H1 (cell line): Measurements from ENCODE around the gene DLST. TPM values are rescaled to one million over a fixed set of nuclear protein-coding genes. Genes with fewer than 3 reads are reported as not detected.

Experiments
- CTCF ChIA-PET: fragments of 300-600 bp; sonication (Branson Sonifier 250); formaldehyde crosslinking; loops from one replicate; lab custom pipeline; 2021; ENCODE audit not compliant: partially characterized antibody; lab: Charles Lee
- POLR2A ChIA-PET: fragments of 300-600 bp; sonication (Branson Sonifier 250); formaldehyde crosslinking; loops from one replicate; lab custom pipeline; 2021; ENCODE audit warnings: inconsistent platforms; ENCODE audit not compliant: partially characterized antibody; lab: Charles Lee
- DNase-seq, 2 experiments: peaks; one replicate each; pipeline versions ENCODE4 v3.0.0 to v3.0.0-alpha.2; 2010 to 2022; ENCODE audit warnings: low spot score in 2 of 2, low read depth in 1 of 2, mixed read lengths in 1 of 2
- FAIRE-seq: peaks from 2 replicates; lab custom pipeline; 2011; peaks lifted over from hg19 to GRCh38; lab: Jason Lieb, UNC
- H2AFZ ChIP-seq: 2 replicates; pipeline ENCODE4 v1.8.1; 2012; ENCODE audit warnings: low read length, inconsistent platforms
- H2AK5ac ChIP-seq: 2 replicates; pipeline ENCODE4 v1.6.1; 2013; ENCODE audit warnings: low read depth, low read length
- H2BK120ac ChIP-seq: replicated peaks from 2 replicates; pipeline ENCODE3; 2013; ENCODE audit warnings: low read depth, low read length, inconsistent platforms
- H2BK12ac ChIP-seq: 2 replicates; pipeline ENCODE4 v1.6.1; 2013; ENCODE audit warnings: low read depth, low read length
- H2BK15ac ChIP-seq: 2 replicates; pipeline ENCODE4 v1.6.1; 2013; ENCODE audit warnings: low read length
- H2BK20ac ChIP-seq: 2 replicates; pipeline ENCODE4 v1.6.1; 2013; ENCODE audit warnings: low read length
- H2BK5ac ChIP-seq: 2 replicates; pipeline ENCODE4 v1.6.1; 2013; ENCODE audit warnings: low read depth, low read length
- H3K14ac ChIP-seq: 2 replicates; pipeline ENCODE4 v1.6.1; 2013; ENCODE audit warnings: inconsistent platforms; ENCODE audit not compliant: insufficient read length
- H3K18ac ChIP-seq: 2 replicates; pipeline ENCODE4 v1.6.1; 2013; ENCODE audit warnings: low read length; ENCODE audit errors: extremely low read depth
- H3K23ac ChIP-seq: 2 replicates; pipeline ENCODE4 v1.6.1; 2013; ENCODE audit warnings: inconsistent platforms; ENCODE audit not compliant: insufficient read length
- H3K23me2 ChIP-seq: 2 replicates; pipeline ENCODE4 v1.6.1; 2013; ENCODE audit warnings: low read depth, low read length
- H3K27ac ChIP-seq: 2 replicates; pipeline ENCODE4 v1.6.1; 2011; ENCODE audit warnings: low read depth, low read length, inconsistent platforms
- H3K27me3 ChIP-seq, 4 experiments: replicated peaks in 1 of 4; 1 replicate in 1 of 4; 2 replicates in 3 of 4; pipeline versions ENCODE4 v1.6.1 to v1.8.1; 2011 to 2013; ENCODE audit warnings: low read length in 3 of 4, mild to moderate bottlenecking in 3 of 4, inconsistent platforms in 2 of 4, mixed read lengths in 2 of 4, moderate library complexity in 1 of 4; ENCODE audit not compliant: control insufficient read depth in 3 of 4, insufficient read depth in 3 of 4; ENCODE audit errors: extremely low read depth in 1 of 4
- H3K36me3 ChIP-seq, 4 experiments: 2 replicates each; pipeline versions ENCODE4 v1.6.1 to v1.8.1; 2011 to 2013; ENCODE audit warnings: mild to moderate bottlenecking in 4 of 4, low read length in 3 of 4, moderate library complexity in 2 of 4, control low read depth in 1 of 4, inconsistent platforms in 1 of 4; ENCODE audit not compliant: insufficient read depth in 4 of 4, control insufficient read depth in 2 of 4
- H3K4ac ChIP-seq: replicated peaks from 2 replicates; pipeline ENCODE3; 2013; ENCODE audit warnings: low read length, low read depth, mixed read lengths, inconsistent platforms; ENCODE audit not compliant: insufficient read length
- H3K4me1 ChIP-seq, 4 experiments: replicated peaks in 1 of 4; 1 replicate in 1 of 4; 2 replicates in 3 of 4; pipeline versions ENCODE4 v1.6.1 to v1.8.1; 2011 to 2013; ENCODE audit warnings: low read length in 3 of 4, inconsistent platforms in 2 of 4, mixed read lengths in 1 of 4; ENCODE audit not compliant: insufficient read depth in 4 of 4, control insufficient read depth in 3 of 4
- H3K4me2 ChIP-seq, 2 experiments: 2 replicates each; pipeline versions ENCODE4 v1.6.1 to v1.8.1; 2011 to 2013; ENCODE audit warnings: low read depth in 2 of 2, low read length in 2 of 2, control low read depth in 1 of 2, inconsistent platforms in 1 of 2, mild to moderate bottlenecking in 1 of 2; ENCODE audit not compliant: insufficient read depth in 1 of 2
- H3K4me3 ChIP-seq, 4 experiments: fragments of 200-600, 300-600 bp in 1 of 4; sonication (generic), shearing (Covaris generic), sonication (Bioruptor Twin) in 1 of 4; 2 replicates each; pipeline versions ENCODE4 v1.5.1 to v1.8.1; 2011 to 2016; ENCODE audit warnings: low read length in 4 of 4, low read depth in 3 of 4, control low read depth in 2 of 4, inconsistent platforms in 2 of 4, mild to moderate bottlenecking in 2 of 4, mixed read lengths in 1 of 4, moderate library complexity in 1 of 4; ENCODE audit not compliant: insufficient read depth in 2 of 4; ENCODE audit errors: extremely low read depth in 1 of 4
- H3K56ac ChIP-seq: replicated peaks from 2 replicates; pipeline ENCODE3; 2013; ENCODE audit warnings: low read depth, mild to moderate bottlenecking, mixed read lengths, low read length, inconsistent platforms; ENCODE audit not compliant: insufficient read length
- H3K79me1 ChIP-seq: 2 replicates; pipeline ENCODE4 v1.6.1; 2013; ENCODE audit warnings: low read depth, low read length, control low read depth
- H3K79me2 ChIP-seq, 2 experiments: 2 replicates each; pipeline versions ENCODE4 v1.6.1 to v1.8.1; 2012 to 2013; ENCODE audit warnings: low read length in 2 of 2, mild to moderate bottlenecking in 2 of 2, inconsistent platforms in 1 of 2; ENCODE audit not compliant: insufficient read depth in 2 of 2, control insufficient read depth in 1 of 2
- H3K9ac ChIP-seq, 4 experiments: replicated peaks in 1 of 4; 1 replicate in 1 of 4; 2 replicates in 3 of 4; pipeline versions ENCODE4 v1.6.1 to v1.8.1; 2011 to 2013; ENCODE audit warnings: low read depth in 3 of 4, low read length in 3 of 4, control low read depth in 2 of 4, mild to moderate bottlenecking in 2 of 4, moderate library complexity in 2 of 4, inconsistent platforms in 1 of 4; ENCODE audit errors: extremely low read depth in 1 of 4
- H3K9me3 ChIP-seq, 2 experiments: 2 replicates each; pipeline versions ENCODE4 v1.6.1 to v1.8.1; 2012 to 2013; ENCODE audit warnings: mild to moderate bottlenecking in 2 of 2, moderate library complexity in 2 of 2, control low read depth in 1 of 2, inconsistent platforms in 1 of 2, low read depth in 1 of 2, low read length in 1 of 2, mixed read lengths in 1 of 2; ENCODE audit not compliant: insufficient read depth in 2 of 2
- H4K20me1 ChIP-seq, 2 experiments: replicated peaks in 1 of 2; 2 replicates each; pipeline versions ENCODE3 to v1.8.1; 2011 to 2013; ENCODE audit warnings: inconsistent platforms in 2 of 2, low read length in 2 of 2, mild to moderate bottlenecking in 1 of 2; ENCODE audit not compliant: insufficient read depth in 2 of 2, control insufficient read depth in 1 of 2
- H4K5ac ChIP-seq: 2 replicates; pipeline ENCODE4 v1.6.1; 2013; ENCODE audit warnings: low read length, low read depth, mixed read lengths, inconsistent platforms; ENCODE audit not compliant: insufficient read length
- H4K8ac ChIP-seq: 2 replicates; pipeline ENCODE4 v1.8.0; 2013; ENCODE audit warnings: mild to moderate bottlenecking, moderate library complexity, low read length, inconsistent platforms; ENCODE audit not compliant: insufficient read depth; ENCODE audit errors: extremely low read depth
- H4K91ac ChIP-seq: replicated peaks from 2 replicates; pipeline ENCODE3; 2013; ENCODE audit warnings: low read length, mixed read lengths, inconsistent platforms; ENCODE audit not compliant: insufficient read length
- CBX8 ChIP-seq: fragments of 300-800, 300-1000 bp; sonication (generic); IDR thresholded peaks from 2 replicates; pipeline ENCODE4 v1.7.1; 2016; ENCODE audit warnings: low read depth, low read length, borderline replicate concordance
- CHD1 ChIP-seq: IDR thresholded peaks from 2 replicates; pipeline ENCODE4 v1.6.1; 2012; ENCODE audit warnings: low read depth, low read length, improper control_type of control experiment
- FOSL1 ChIP-seq: IDR thresholded peaks from 2 replicates; pipeline ENCODE4 v1.6.1; 2011; ENCODE audit warnings: mild to moderate bottlenecking, low read depth, low read length, moderate library complexity; ENCODE audit not compliant: insufficient read depth
- JUN ChIP-seq: IDR thresholded peaks from 2 replicates; pipeline ENCODE4 v1.6.1; 2011; ENCODE audit warnings: low read depth, mild to moderate bottlenecking, improper control_type of control experiment, low read length
- SP2 ChIP-seq: IDR thresholded peaks from 2 replicates; pipeline ENCODE4 v1.6.1; 2012; ENCODE audit warnings: mild to moderate bottlenecking, low read length, inconsistent platforms
- TAF7 ChIP-seq: optimal IDR thresholded peaks from 2 replicates; pipeline ENCODE3; 2011; ENCODE audit warnings: low read depth, mild to moderate bottlenecking, inconsistent platforms, low read length, moderate library complexity, borderline replicate concordance
- TEAD4 ChIP-seq: IDR thresholded peaks from 2 replicates; pipeline ENCODE4 v1.6.1; 2012; ENCODE audit warnings: low read depth, low read length, inconsistent platforms, mixed read lengths
- ZNF274 ChIP-seq: IDR thresholded peaks from 2 replicates; pipeline ENCODE4 v1.7.0; 2012; ENCODE audit warnings: low read length, borderline replicate concordance; ENCODE audit errors: extremely low read depth
- WGBS, 2 experiments: shearing (Covaris generic) in 1 of 2; methylation state at CpG; one replicate each; pipeline versions ENCODE4 v1.1.6 to v1.1.7; 2013 to 2015; ENCODE audit warnings: low lambda C conversion rate in 2 of 2, mixed read lengths in 2 of 2, inconsistent platforms in 1 of 2, low coverage in 1 of 2, missing lambda C conversion rate in 1 of 2; ENCODE audit not compliant: insufficient replicate concordance in 2 of 2, insufficient coverage in 1 of 2, insufficient read length in 1 of 2; ENCODE audit errors: extremely low coverage in 1 of 2, missing lambda C conversion rate in 1 of 2; 5-methylcytosine and 5-hydroxymethylcytosine counted together
- polyA plus RNA-seq, 7 experiments: library from polyadenylated mRNA; depleted of rRNA in 3 of 7; stranded (reverse) in 5 of 7; unstranded in 2 of 7; fragments of >200 nt in 5 of 7; fragments of 200-250 nt in 2 of 7; gene quantifications; 1 replicate in 5 of 7; 2 replicates in 1 of 7; 4 replicates in 1 of 7; pipeline versions ENCODE4 v1.2.1 to v1.2.3, GENCODE V29; 2011 to 2013; ENCODE audit warnings: missing spikeins in 2 of 7, mixed read lengths in 2 of 7
- total RNA-seq: library from RNA; stranded (reverse); fragmentation: NEBNext Ultra II Directional; extraction: Animal tissue kit (Norgen Biotek cat#: 25700); gene quantifications from 2 replicates; pipeline ENCODE4 v1.2.1, GENCODE V29; 2021

The DLST gene
- total and polyA plus RNA-seq, 2 of the 8 experiments (the other 6 are each of a cell fraction or from before 2014, with no cell fraction given), result 96.5 to 117 TPM

DNA sequence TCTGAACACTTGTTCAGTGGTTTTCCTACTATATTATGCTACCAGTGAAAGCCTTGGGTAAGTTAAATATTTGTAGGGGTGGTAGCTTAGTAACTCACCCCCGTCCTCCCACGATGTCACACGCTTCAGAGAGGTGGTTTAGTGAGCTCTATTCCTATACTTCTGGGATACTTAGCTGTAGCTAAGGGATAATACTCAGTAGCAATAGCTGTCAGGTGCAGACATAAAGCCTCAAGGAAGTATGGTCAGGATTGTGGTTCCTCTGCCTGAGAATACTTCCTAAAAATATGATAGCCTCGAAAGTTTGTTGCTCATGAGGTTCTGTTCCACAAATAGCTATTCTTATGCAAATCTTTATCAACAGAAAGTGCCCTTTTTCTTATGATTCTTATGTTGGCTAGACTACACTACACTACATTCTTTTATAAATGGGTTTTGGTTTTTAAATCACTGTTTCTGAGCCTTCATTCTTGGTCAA is 11.9 kb downstream of the DLST start:
- POLR2A ChIA-PET, result interaction anchor here (0.6 to 2.8 kb wide), 5 partner anchors 8 to 14 kb away, joined by 3 to 15 read pairs (median 6); no protein-coding TSS in a partner anchor

More for the DNA sequence above, 11.9 kb downstream of the DLST start:
- Histone ChIP-seq H4K8ac (no peak overlapping the region), H2BK120ac (no peak overlapping the region), H3K27ac (no peak overlapping the region), H4K5ac (no peak overlapping the region), H3K56ac (no peak overlapping the region), H3K23ac (no peak overlapping the region), H2BK5ac (no peak overlapping the region), H3K9me3 (no peaks in the 10 kb centered on the region), H3K27me3 (no peaks in the 10 kb centered on the region), H3K36me3 (peaks cover 40 to 95% (median 77%) of the 10 kb centered on the region in 4 experiments), H2BK12ac (no peak overlapping the region), H3K4me2 (no peak overlapping the region), H3K4me1 (no peaks in the 10 kb centered on the region; a peak in 1 of 7 replicates), H2AFZ (no peak overlapping the region), H3K18ac (no peak overlapping the region), H3K23me2 (no peaks in the 10 kb centered on the region), H2BK20ac (no peak overlapping the region), H3K14ac (no peak overlapping the region), H4K91ac (no peak overlapping the region), H3K79me1 (peaks cover 1% of the 10 kb centered on the region; the same call in 1 of the 2 replicates), H3K79me2 (peaks cover 0 to 8% of the 10 kb centered on the region in 2 experiments; a peak in 2 of 4 replicates), H2AK5ac (no peak overlapping the region), H2BK15ac (no peak overlapping the region), H3K4ac (no peak overlapping the region), H3K4me3 (no peak overlapping the region), H3K9ac (no peak overlapping the region), H4K20me1 (peaks cover 4 to 5% of the 10 kb centered on the region in 2 experiments)
- DNase-seq, result no peak
- no peak for TF ChIP-seq SP2
- no peak for TF ChIP-seq CBX8
- no peak for TF ChIP-seq TAF7
- TF ChIP-seq FOSL1, result no peak
- no peak for TF ChIP-seq ZNF274
- TF ChIP-seq JUN, result no peak
- TF ChIP-seq TEAD4, result no peak
- TF ChIP-seq CHD1, result no peak
- CTCF ChIA-PET, result interaction anchor here (1.0 to 24.8 kb wide), 9 partner anchors 8 to 170 kb away, joined by 3 to 509 read pairs (median 7); partner anchors contain the start of genes ACYP1 and PROX2
- 84% methylated on average over 4 of the region's 4 CpGs; no CpG with 5 or more reads in 1 of the 2 experiments for WGBS, 2 experiments
- FAIRE-seq, result no peak
